ENCODE measurements around the gene SOX2.

GRCh38 chr3:181723625-181724191, 12.0 kb downstream of the SOX2 start:
- TF ChIP-seq CTCF (IDR thresholded peaks at IDR 0.05) (no peak), POLR2A (IDR thresholded peaks at IDR 0.05) (no peak)
